ENCODE data around the gene EIPR1.

GRCh38 chr2:3188405-3188946 lies 189.1 kb downstream of the EIPR1 start:
- TF ChIP-seq, protein P1, sequence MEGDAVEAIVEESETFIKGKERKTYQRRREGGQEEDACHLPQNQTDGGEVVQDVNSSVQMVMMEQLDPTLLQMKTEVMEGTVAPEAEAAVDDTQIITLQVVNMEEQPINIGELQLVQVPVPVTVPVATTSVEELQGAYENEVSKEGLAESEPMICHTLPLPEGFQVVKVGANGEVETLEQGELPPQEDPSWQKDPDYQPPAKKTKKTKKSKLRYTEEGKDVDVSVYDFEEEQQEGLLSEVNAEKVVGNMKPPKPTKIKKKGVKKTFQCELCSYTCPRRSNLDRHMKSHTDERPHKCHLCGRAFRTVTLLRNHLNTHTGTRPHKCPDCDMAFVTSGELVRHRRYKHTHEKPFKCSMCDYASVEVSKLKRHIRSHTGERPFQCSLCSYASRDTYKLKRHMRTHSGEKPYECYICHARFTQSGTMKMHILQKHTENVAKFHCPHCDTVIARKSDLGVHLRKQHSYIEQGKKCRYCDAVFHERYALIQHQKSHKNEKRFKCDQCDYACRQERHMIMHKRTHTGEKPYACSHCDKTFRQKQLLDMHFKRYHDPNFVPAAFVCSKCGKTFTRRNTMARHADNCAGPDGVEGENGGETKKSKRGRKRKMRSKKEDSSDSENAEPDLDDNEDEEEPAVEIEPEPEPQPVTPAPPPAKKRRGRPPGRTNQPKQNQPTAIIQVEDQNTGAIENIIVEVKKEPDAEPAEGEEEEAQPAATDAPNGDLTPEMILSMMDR (conservative IDR thresholded peaks at IDR 0.05; ENCODE audit: low read depth in 2 of 2): no peak
- TF ChIP-seq EZH2 (IDR thresholded peaks at IDR 0.05; ENCODE audit: low read depth, unreplicated experiment) (no peak), POLR2AphosphoS5 (IDR thresholded peaks at IDR 0.05; ENCODE audit: low read depth) (no peak), STAT1 (IDR thresholded peaks at IDR 0.05; ENCODE audit: unreplicated experiment) (no peak), JUNB (IDR thresholded peaks at IDR 0.05; ENCODE audit: unreplicated experiment) (no peak)
